ENCODE results near the gene KMT2C.

KMT2C gene

GRCh38 chr7:152090747-152091146 is 345.1 kb downstream of the KMT2C start:
- no peak for DNase-seq

- no peak for DNase-seq
Observed at GRCh38 chr7:152089183-152089582, 346.6 kb downstream of the KMT2C start.

DNA sequence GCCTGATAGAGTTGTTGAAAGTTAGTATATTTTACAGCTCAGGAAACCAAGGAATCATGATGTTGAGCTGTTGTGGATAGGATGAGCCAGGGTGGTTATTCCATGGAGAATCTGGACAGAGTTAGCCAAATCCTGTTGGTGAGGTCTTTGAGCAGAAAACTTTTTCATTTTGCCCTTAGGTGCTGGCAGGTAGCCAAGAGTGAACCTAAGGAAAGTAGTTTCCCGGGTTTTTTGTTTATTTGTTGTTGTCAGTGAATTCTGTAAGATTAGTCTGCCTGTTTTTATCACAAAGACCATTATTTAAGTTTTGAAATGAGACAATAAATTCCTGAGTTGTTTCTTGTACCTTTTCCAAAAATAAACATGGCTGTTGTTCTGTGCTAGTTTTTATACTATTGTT is 349.3 kb downstream of the KMT2C start:
- no peak for DNase-seq

- DNase-seq, result no peak
Observed at GRCh38 chr7:152085131-152085530, 350.7 kb downstream of the KMT2C start.

Data from NCI-H1105 (cell line).